HFF-Myc (cell line): ENCODE measurements around the gene POLR3C.
"Not testable (repeated sequence)": the region's sequence is repeated elsewhere in the genome, so short reads cannot be mapped to it uniquely, and the experiment has no call there.

Source experiments
- DNase-seq: peaks from one replicate; pipeline ENCODE4 v3.0.0-alpha.2; 2011; ENCODE audit warnings: low read depth; ENCODE audit errors: extremely low read depth
- H3K4me3 ChIP-seq: replicated peaks from 2 replicates; pipeline ENCODE4 v1.5.1; 2011; ENCODE audit warnings: low read depth, mild to moderate bottlenecking, control low read depth, low read length
- TF ChIP-seq, protein P1 (sequence below): IDR thresholded peaks from 2 replicates; pipeline ENCODE4 v1.5.1; 2012; ENCODE audit warnings: mild to moderate bottlenecking, low read depth, low read length, control low read depth; ENCODE audit errors: missing control alignments

POLR3C gene

DNA sequence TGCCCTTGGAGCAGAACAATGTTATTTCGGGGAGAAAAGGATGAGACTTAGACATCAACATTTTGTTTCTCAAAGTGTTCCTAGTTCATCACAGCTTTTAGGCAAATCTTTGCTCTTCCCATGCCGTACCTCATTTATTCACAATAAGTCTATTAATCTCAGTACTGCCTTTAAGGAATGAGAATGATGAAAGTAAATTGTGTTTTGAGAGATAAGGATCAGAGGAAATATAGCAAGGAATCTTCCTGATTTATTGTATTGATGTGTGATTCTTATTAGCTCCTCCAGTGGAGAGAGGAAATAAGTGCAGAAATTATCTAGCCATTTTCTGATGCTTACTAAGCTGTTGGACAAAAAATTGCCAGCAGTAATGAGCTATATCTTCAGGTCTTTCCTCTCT is 2.0 kb downstream of the POLR3C start:
- DNase-seq: no peak
- TF ChIP-seq, protein P1, sequence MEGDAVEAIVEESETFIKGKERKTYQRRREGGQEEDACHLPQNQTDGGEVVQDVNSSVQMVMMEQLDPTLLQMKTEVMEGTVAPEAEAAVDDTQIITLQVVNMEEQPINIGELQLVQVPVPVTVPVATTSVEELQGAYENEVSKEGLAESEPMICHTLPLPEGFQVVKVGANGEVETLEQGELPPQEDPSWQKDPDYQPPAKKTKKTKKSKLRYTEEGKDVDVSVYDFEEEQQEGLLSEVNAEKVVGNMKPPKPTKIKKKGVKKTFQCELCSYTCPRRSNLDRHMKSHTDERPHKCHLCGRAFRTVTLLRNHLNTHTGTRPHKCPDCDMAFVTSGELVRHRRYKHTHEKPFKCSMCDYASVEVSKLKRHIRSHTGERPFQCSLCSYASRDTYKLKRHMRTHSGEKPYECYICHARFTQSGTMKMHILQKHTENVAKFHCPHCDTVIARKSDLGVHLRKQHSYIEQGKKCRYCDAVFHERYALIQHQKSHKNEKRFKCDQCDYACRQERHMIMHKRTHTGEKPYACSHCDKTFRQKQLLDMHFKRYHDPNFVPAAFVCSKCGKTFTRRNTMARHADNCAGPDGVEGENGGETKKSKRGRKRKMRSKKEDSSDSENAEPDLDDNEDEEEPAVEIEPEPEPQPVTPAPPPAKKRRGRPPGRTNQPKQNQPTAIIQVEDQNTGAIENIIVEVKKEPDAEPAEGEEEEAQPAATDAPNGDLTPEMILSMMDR: no peak
- H3K4me3 ChIP-seq: no peak overlapping the region; the same call in 1 of the 2 replicates

DNA sequence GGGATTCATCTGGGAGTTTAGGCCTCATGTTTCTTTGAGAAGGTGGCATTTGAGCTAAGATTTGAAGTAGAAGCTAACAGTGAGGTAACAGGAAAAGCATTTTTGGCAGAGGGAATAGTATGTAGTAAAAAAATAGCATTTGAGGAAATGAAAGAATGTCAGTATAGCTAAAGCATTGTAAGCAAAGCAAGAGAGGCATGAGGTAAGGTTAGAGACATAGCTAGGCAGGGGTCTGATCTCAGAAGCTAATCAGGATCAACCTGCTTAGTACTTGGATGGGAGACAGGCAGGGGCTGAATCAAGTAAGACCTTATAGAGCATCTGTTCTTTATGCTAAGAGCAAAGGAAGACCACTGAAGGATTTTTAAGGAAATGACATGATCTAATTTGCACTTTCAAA is 4.0 kb downstream of the POLR3C start:
- no peak overlapping the region for H3K4me3 ChIP-seq
- DNase-seq: no peak
- TF ChIP-seq, protein P1: no peak

GRCh38 chr1:145828367-145829026 is 4.5 kb downstream of the POLR3C start:
- TF ChIP-seq, protein P1: no peak
- no peak overlapping the region for H3K4me3 ChIP-seq
- DNase-seq: no peak

- H3K4me3 ChIP-seq, DNase-seq: not testable (repeated sequence)
Observed at GRCh38 chr1:145830810-145831209, 6.8 kb downstream of the POLR3C start.

- TF ChIP-seq, protein P1: no peak
- no peak overlapping the region for H3K4me3 ChIP-seq
- DNase-seq: no peak
Observed at GRCh38 chr1:145837656-145838055, 13.7 kb downstream of the POLR3C start.

- DNase-seq: no peak
- TF ChIP-seq, protein P1: no peak
- no peak overlapping the region for H3K4me3 ChIP-seq
Observed at GRCh38 chr1:145843031-145843430, 19.0 kb downstream of the POLR3C start.

GRCh38 chr1:145845144-145845513 is 21.1 kb downstream of the POLR3C start:
- TF ChIP-seq, protein P1: no peak
- DNase-seq: no peak
- peak overlapping the region; percentile 46 for H3K4me3 ChIP-seq
